ENCODE measurements around the gene MEOX2.

DNA sequence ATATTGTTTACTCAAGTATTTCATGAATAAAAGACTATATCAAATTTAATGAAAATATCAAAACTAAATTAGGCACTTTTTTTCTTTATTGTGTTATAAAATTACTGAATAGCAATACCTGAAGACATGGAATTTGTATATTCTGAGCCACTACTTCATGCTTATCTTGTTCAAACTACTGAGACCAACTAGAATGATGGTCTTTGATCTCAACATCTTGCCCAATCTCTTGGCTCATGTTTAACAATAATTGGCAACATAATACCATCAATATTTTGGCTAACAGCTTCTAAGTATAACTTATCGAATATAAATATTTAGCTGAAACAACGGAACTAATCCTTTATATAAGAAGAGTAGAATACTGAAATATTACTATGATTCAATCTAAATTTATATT, 68.2 kb downstream of the MEOX2 start:
- TF ChIP-seq GATA3 (IDR thresholded peaks at IDR 0.05; ENCODE audit: low read depth, low read length) (no peak), GATA2 (IDR thresholded peaks at IDR 0.05; ENCODE audit: low read depth, low read length) (no peak)

Data from SH-SY5Y (cell line).